GM20000 (cell line): ENCODE results near the gene BAG3.
"Not testable (repeated sequence)": the region's sequence is repeated elsewhere in the genome, so short reads cannot be mapped to it uniquely, and the experiment has no call there.

Experiments used
- DNase-seq: peaks from one replicate; pipeline ENCODE4 v3.0.0; 2012; ENCODE audit warnings: low spot score
- CTCF ChIP-seq: IDR thresholded peaks from 2 replicates; pipeline ENCODE4 v1.5.1; 2012; ENCODE audit warnings: mild to moderate bottlenecking, control low read depth; ENCODE audit errors: extremely low read depth, missing control alignments

The BAG3 gene

GRCh38 chr10:119613741-119614140, 37.4 kb upstream of the BAG3 start:
- DNase-seq: no peak
- no peak for TF ChIP-seq CTCF

- TF ChIP-seq CTCF: no peak
- no peak for DNase-seq
Measured at GRCh38 chr10:119614686-119615085, 36.5 kb upstream of the BAG3 start.

GRCh38 chr10:119616882-119617570, 34.2 kb upstream of the BAG3 start:
- TF ChIP-seq CTCF: no peak
- no peak for DNase-seq

GRCh38 chr10:119619215-119619614, 32.0 kb upstream of the BAG3 start:
- no peak for DNase-seq
- TF ChIP-seq CTCF: no peak

GRCh38 chr10:119619811-119620210, 31.4 kb upstream of the BAG3 start:
- not testable (repeated sequence) for DNase-seq

GRCh38 chr10:119620241-119621077, 30.7 kb upstream of the BAG3 start:
- no peak for TF ChIP-seq CTCF

GRCh38 chr10:119621078-119621384, 30.1 kb upstream of the BAG3 start:
- DNase-seq: no peak
- no peak for TF ChIP-seq CTCF

More at GRCh38 chr10:119620241-119621077, 30.7 kb upstream of the BAG3 start:
- no peak for DNase-seq
